ENCODE results near the gene PLA2G6. TPM values are rescaled to one million over a fixed set of nuclear protein-coding genes. Genes with fewer than 3 reads are reported as not detected.

Gene PLA2G6
- total RNA-seq, 1 experiment from 2014 or later, result 16.2 TPM

DNA sequence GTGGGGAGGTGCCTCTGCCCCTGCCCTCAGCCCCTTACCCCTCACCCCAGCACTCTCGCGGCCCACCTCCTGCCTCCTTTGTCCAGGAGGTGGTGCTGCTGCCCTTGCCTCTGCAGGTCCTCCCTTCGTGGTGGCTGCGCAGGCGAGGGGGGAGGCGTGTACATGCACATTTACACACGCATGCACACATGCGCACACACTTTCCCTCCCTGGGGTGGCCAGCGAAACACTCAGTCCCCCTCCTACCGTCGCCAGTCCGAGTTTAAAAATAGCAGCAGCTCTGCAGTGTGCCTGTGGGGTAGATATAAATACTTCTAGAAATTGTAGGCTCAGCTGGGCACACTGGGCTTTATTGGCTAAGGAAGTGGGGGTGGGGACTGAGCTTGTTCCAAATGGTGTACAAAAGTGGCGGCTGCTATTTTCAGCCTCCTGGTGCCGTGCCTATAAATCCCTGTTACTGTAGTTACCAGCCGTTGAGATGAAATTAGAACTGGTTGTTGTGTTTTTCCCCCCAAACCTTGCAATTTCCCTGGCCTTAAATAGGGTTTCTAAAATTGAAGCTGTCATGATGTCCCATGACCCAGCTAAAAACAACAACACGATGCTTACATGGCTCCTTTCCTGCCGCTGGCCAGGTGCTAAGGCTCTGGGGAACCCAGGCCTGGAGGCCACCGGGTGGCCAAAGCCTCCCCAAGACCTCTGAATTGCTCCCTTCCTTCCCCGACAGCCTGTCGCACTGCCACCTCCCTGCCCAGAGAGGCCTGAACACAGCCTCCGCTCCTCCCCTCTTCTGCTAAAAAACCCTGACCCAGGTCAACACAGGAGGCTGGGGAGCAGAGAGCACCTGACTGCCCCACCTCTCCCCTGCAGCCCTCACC is 112.0 kb downstream of the PLA2G6 start:
- ChIA-PET CTCF (no interaction called here), POLR2A (no interaction called here)
- DNase-seq (ENCODE audit: low read depth, low spot score), result no peak
- Histone ChIP-seq H3K36me3 (ENCODE audit: control insufficient read depth, insufficient read depth, low read length) (no peaks in the 10 kb centered on the region), H3K27ac (ENCODE audit: low read length) (no peak overlapping the region), H3K27me3 (ENCODE audit: control insufficient read depth, insufficient read depth, low read length) (no peaks in the 10 kb centered on the region), H3K4me1 (ENCODE audit: control insufficient read depth, insufficient read depth, low read length) (no peaks in the 10 kb centered on the region), H3K4me3 (ENCODE audit: low read depth in 2 of 2, low read length in 2 of 2) (no peak overlapping the region), H3K9me3 (ENCODE audit: control insufficient read depth, insufficient read depth, low read depth, low read length) (no peaks in the 10 kb centered on the region)
- TF ChIP-seq, protein P1, sequence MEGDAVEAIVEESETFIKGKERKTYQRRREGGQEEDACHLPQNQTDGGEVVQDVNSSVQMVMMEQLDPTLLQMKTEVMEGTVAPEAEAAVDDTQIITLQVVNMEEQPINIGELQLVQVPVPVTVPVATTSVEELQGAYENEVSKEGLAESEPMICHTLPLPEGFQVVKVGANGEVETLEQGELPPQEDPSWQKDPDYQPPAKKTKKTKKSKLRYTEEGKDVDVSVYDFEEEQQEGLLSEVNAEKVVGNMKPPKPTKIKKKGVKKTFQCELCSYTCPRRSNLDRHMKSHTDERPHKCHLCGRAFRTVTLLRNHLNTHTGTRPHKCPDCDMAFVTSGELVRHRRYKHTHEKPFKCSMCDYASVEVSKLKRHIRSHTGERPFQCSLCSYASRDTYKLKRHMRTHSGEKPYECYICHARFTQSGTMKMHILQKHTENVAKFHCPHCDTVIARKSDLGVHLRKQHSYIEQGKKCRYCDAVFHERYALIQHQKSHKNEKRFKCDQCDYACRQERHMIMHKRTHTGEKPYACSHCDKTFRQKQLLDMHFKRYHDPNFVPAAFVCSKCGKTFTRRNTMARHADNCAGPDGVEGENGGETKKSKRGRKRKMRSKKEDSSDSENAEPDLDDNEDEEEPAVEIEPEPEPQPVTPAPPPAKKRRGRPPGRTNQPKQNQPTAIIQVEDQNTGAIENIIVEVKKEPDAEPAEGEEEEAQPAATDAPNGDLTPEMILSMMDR (IDR thresholded peaks at IDR 0.05), result peak; percentile 78
- TF ChIP-seq SIN3A (IDR thresholded peaks at IDR 0.05; ENCODE audit: borderline replicate concordance, insufficient read depth, low read depth, low read length), result no peak
- TF ChIP-seq POLR2AphosphoS5 (IDR thresholded peaks at IDR 0.05; ENCODE audit: low read depth, low read length), result no peak
- no peak for TF ChIP-seq REST (IDR thresholded peaks at IDR 0.05; ENCODE audit: insufficient read depth in 1 of 2, low read depth in 2 of 2, low read length in 1 of 2)
- no peak for TF ChIP-seq TCF7L2 (IDR thresholded peaks at IDR 0.05; ENCODE audit: low read depth, low read length)
- intact Hi-C loops (cut with micrococcal nuclease; ENCODE audit: unreplicated experiment) (no loop called here), in situ Hi-C loops (cut with HindIII; ENCODE audit: low pct_unique_long_range_greater_than_20kb, low sequenced_read_pairs) (no loop called here)
- no TSS peak for BruUV-seq (replicated peaks)
- ATAC-seq, result peak; percentile 70; the same call in 1 of the 2 replicates

- TF ChIP-seq SIN3A (IDR thresholded peaks at IDR 0.05; ENCODE audit: borderline replicate concordance, insufficient read depth, low read depth, low read length), result no peak
- TF ChIP-seq, protein P1 (IDR thresholded peaks at IDR 0.05), result no peak
- no peak for TF ChIP-seq TCF7L2 (IDR thresholded peaks at IDR 0.05; ENCODE audit: low read depth, low read length)
- no peak for TF ChIP-seq REST (IDR thresholded peaks at IDR 0.05; ENCODE audit: insufficient read depth in 1 of 2, low read depth in 2 of 2, low read length in 1 of 2)
- TF ChIP-seq POLR2AphosphoS5 (IDR thresholded peaks at IDR 0.05; ENCODE audit: low read depth, low read length), result no peak
- Histone ChIP-seq H3K4me1 (ENCODE audit: control insufficient read depth, insufficient read depth, low read length) (no peaks in the 10 kb centered on the region), H3K36me3 (ENCODE audit: control insufficient read depth, insufficient read depth, low read length) (no peaks in the 10 kb centered on the region), H3K9me3 (ENCODE audit: control insufficient read depth, insufficient read depth, low read depth, low read length) (no peaks in the 10 kb centered on the region), H3K27ac (ENCODE audit: low read length) (no peak overlapping the region), H3K27me3 (ENCODE audit: control insufficient read depth, insufficient read depth, low read length) (no peaks in the 10 kb centered on the region), H3K4me3 (ENCODE audit: low read depth in 2 of 2, low read length in 2 of 2) (no peak overlapping the region)
- no TSS peak for BruUV-seq (replicated peaks)
- intact Hi-C loops (cut with micrococcal nuclease; ENCODE audit: unreplicated experiment), result no loop called here
- ChIA-PET POLR2A (no interaction called here), CTCF (interaction anchor here (0.6 kb wide), 1 partner anchor 417 kb away, joined by 3 read pairs; no protein-coding TSS in a partner anchor)
- ATAC-seq (0 out of 2 replicates have a peak, but pooled peaks have one; percentile 27), DNase-seq (ENCODE audit: low read depth, low spot score) (no peak)
- in situ Hi-C loops (cut with HindIII; ENCODE audit: low pct_unique_long_range_greater_than_20kb, low sequenced_read_pairs), result no loop called here
Measured at GRCh38 chr22:38068641-38069371, 112.8 kb downstream of the PLA2G6 start.
